HepG2 (cell line): ENCODE results near the gene IPO13. TPM values are rescaled to one million over a fixed set of nuclear protein-coding genes. Genes with fewer than 3 reads are reported as not detected.

Experiments
- ATAC-seq: fragments of 200-7000 bp; cut with Tn5 transposase; 3 replicates; pipeline ENCODE4 v1.9.1; 2020; ENCODE audit warnings: mild to moderate bottlenecking, moderate library complexity
- BruUV-seq: library from RNA; stranded (reverse); fragments of 400-500 nt; replicated peaks from 2 replicates; lab custom pipeline; 2021; lab: Mats Ljungman, UMichigan
- CTCF ChIA-PET: fragments of 300-600 bp; formaldehyde crosslinking; extraction: SDS; loops from one replicate; lab custom pipeline; 2021; ENCODE audit warnings: low total read pairs, inconsistent platforms, low intra/inter-chr PET ratio; lab: Yijun Ruan, JAX
- POLR2A ChIA-PET: fragments of 350-600 bp; sonication (Branson Sonifier 250); formaldehyde crosslinking; loops from one replicate; lab custom pipeline; 2020; ENCODE audit warnings: antibody characterized with exemption, inconsistent platforms; lab: Yijun Ruan, JAX
- DNase-seq: peaks from one replicate; pipeline ENCODE4 v3.0.0-alpha.2; 2015; ENCODE audit warnings: low spot score
- FAIRE-seq: peaks from 3 replicates; lab custom pipeline; 2011; peaks lifted over from hg19 to GRCh38; lab: Jason Lieb, UNC
- H2AFZ ChIP-seq: one replicate; pipeline ENCODE4 v1.6.1; 2011; ENCODE audit warnings: low read length, inconsistent platforms
- H3K27ac ChIP-seq: fragments of 300-600 bp; 3 replicates; pipeline ENCODE4 v1.8.0; 2011; ENCODE audit warnings: mixed run types, mild to moderate bottlenecking, mixed read lengths, low read length, inconsistent platforms; ENCODE audit not compliant: insufficient read depth; ENCODE audit errors: extremely low read length
- H3K27me3 ChIP-seq, 2 experiments: fragments of 200-600 bp in 1 of 2; 2 replicates in 1 of 2; 3 replicates in 1 of 2; pipeline versions ENCODE4 v1.6.0 to v1.8.0; 2011; ENCODE audit warnings: low read length in 2 of 2, mild to moderate bottlenecking in 2 of 2, moderate library complexity in 2 of 2, inconsistent platforms in 1 of 2; ENCODE audit not compliant: insufficient read depth in 2 of 2, control insufficient read depth in 1 of 2
- H3K36me3 ChIP-seq, 2 experiments: fragments of 200-600 bp in 1 of 2; replicated peaks in 1 of 2; 2 replicates in 1 of 2; 3 replicates in 1 of 2; pipeline versions ENCODE4 v1.5.1 to v1.8.0; 2011; ENCODE audit warnings: low read length in 2 of 2, inconsistent platforms in 1 of 2; ENCODE audit not compliant: insufficient read depth in 2 of 2, control insufficient read depth in 1 of 2
- H3K4me1 ChIP-seq: 2 replicates; pipeline ENCODE4 v1.5.1; 2012; ENCODE audit warnings: low read length, inconsistent platforms; ENCODE audit not compliant: insufficient read depth
- H3K4me2 ChIP-seq: 2 replicates; pipeline ENCODE4 v1.6.0; 2011; ENCODE audit warnings: low read depth, low read length, inconsistent platforms
- H3K4me3 ChIP-seq, 3 experiments: fragments of 200-600 bp in 1 of 3; sonication (generic), shearing (Covaris generic) in 1 of 3; replicated peaks in 1 of 3; 2 replicates each; pipeline ENCODE4 v1.5.1; 2011 to 2016; ENCODE audit warnings: low read length in 3 of 3, inconsistent platforms in 2 of 3, low read depth in 2 of 3, mild to moderate bottlenecking in 2 of 3, control low read depth in 1 of 3, mixed read lengths in 1 of 3; ENCODE audit not compliant: insufficient read depth in 1 of 3
- H3K79me2 ChIP-seq: one replicate; pipeline ENCODE4 v1.6.1; 2011; ENCODE audit warnings: low read length, inconsistent platforms; ENCODE audit not compliant: insufficient read depth
- H3K9ac ChIP-seq: 2 replicates; pipeline ENCODE4 v1.6.0; 2011; ENCODE audit warnings: mild to moderate bottlenecking, low read depth, low read length, inconsistent platforms; ENCODE audit not compliant: insufficient read depth
- H3K9me3 ChIP-seq: 2 replicates; pipeline ENCODE4 v1.5.1; 2012; ENCODE audit warnings: mild to moderate bottlenecking, low read length
- H4K20me1 ChIP-seq: 2 replicates; pipeline ENCODE4 v1.6.0; 2011; ENCODE audit warnings: inconsistent platforms, mild to moderate bottlenecking, low read length, moderate library complexity; ENCODE audit not compliant: insufficient read depth
- DNMT1 ChIP-seq: sonication (generic); formaldehyde crosslinking; IDR thresholded peaks from 2 replicates; pipeline ENCODE4 v1.5.1; 2020; ENCODE audit warnings: mild to moderate bottlenecking, missing genetic modification reagents
- MED13 ChIP-seq: sonication (generic); formaldehyde crosslinking; IDR thresholded peaks from 2 replicates; pipeline ENCODE4 v1.5.0; 2020; ENCODE audit warnings: missing genetic modification reagents
- ZFP82 ChIP-seq: sonication (generic); formaldehyde crosslinking; IDR thresholded peaks from 2 replicates; pipeline ENCODE4 v1.5.1; 2020; ENCODE audit warnings: mild to moderate bottlenecking, missing genetic modification reagents, borderline replicate concordance
- ZMAT3 ChIP-seq: sonication (generic); formaldehyde crosslinking; conservative IDR thresholded peaks from 2 replicates; pipeline ENCODE4 v1.7.0; 2021; ENCODE audit warnings: missing genetic modification reagents
- ZNF224 ChIP-seq: sonication (generic); formaldehyde crosslinking; IDR thresholded peaks from 2 replicates; pipeline ENCODE4 v1.5.0; 2020; ENCODE audit warnings: mild to moderate bottlenecking, missing genetic modification reagents
- ZNF564 ChIP-seq: sonication (generic); formaldehyde crosslinking; IDR thresholded peaks from 2 replicates; pipeline ENCODE4 v1.8.1; 2023; ENCODE audit warnings: mild to moderate bottlenecking, missing genetic modification reagents
- ZNF891 ChIP-seq: sonication (generic); formaldehyde crosslinking; IDR thresholded peaks from 2 replicates; pipeline ENCODE4 v1.5.0; 2020; ENCODE audit warnings: mild to moderate bottlenecking, missing genetic modification reagents
- ZSCAN31 ChIP-seq: sonication (generic); formaldehyde crosslinking; IDR thresholded peaks from 2 replicates; pipeline ENCODE4 v1.5.0; 2020; ENCODE audit warnings: low read depth, mild to moderate bottlenecking, missing genetic modification reagents
- WGBS: methylation state at CpG from one replicate; pipeline ENCODE4 v1.1.6; 2017; ENCODE audit warnings: low lambda C conversion rate; 5-methylcytosine and 5-hydroxymethylcytosine counted together
- in situ Hi-C: cut with HindIII; loops from 2 replicates; pipeline ENCODE4 v1.10.0; 2017; ENCODE audit warnings: low pct_unique_long_range_greater_than_20kb; ENCODE audit not compliant: extremely low pct_ligation_motif_present
- intact Hi-C: fragments of 100-400 bp; cut with micrococcal nuclease; formaldehyde crosslinking; loops from one replicate; pipeline ENCODE4 v1.10.0; 2022; ENCODE audit not compliant: unreplicated experiment
- polyA plus RNA-seq, 8 experiments: library from polyadenylated mRNA; depleted of rRNA in 3 of 8; stranded (reverse) in 7 of 8; unstranded in 1 of 8; fragments of >200 nt; fragmentation: Illumina TruSeq in 4 of 8; extraction: Trizol in 4 of 8; gene quantifications; 2 replicates each; pipeline versions ENCODE4 v1.2.1 to v1.2.3, GENCODE V29; 2011 to 2016; ENCODE audit warnings: low read depth in 4 of 8, missing spikeins in 1 of 8, mixed read lengths in 1 of 8; ENCODE audit not compliant: insufficient read depth in 1 of 8
- total RNA-seq, 5 experiments: library from RNA; depleted of rRNA; stranded (reverse); fragments of >200 nt; fragmentation: Illumina TruSeq; extraction: Trizol; gene quantifications; 2 replicates each; pipeline ENCODE4 v1.2.3, GENCODE V29; 2016; ENCODE audit warnings: low read depth in 1 of 5
- TF ChIP-seq, protein P1 (sequence below): sonication (generic); formaldehyde crosslinking; IDR thresholded peaks from 2 replicates; pipeline ENCODE4 v1.8.0; 2022; ENCODE audit warnings: low read depth, missing genetic modification reagents
- TF ChIP-seq, protein P2 (sequence below): sonication (generic); formaldehyde crosslinking; IDR thresholded peaks from 2 replicates; pipeline ENCODE4 v1.9.0; 2021; ENCODE audit warnings: missing genetic modification reagents, mild to moderate bottlenecking, borderline replicate concordance
- TF ChIP-seq, protein P3 (sequence below): sonication (generic); formaldehyde crosslinking; IDR thresholded peaks from 2 replicates; pipeline ENCODE4 v1.4.0; 2020; ENCODE audit warnings: missing genetic modification reagents
- TF ChIP-seq, protein P4 (sequence below): sonication (generic); formaldehyde crosslinking; IDR thresholded peaks from 2 replicates; pipeline ENCODE4 v1.8.0; 2022; ENCODE audit warnings: mild to moderate bottlenecking, missing genetic modification reagents, moderate library complexity
- TF ChIP-seq, protein P5 (sequence below): sonication (generic); formaldehyde crosslinking; IDR thresholded peaks from 2 replicates; pipeline ENCODE4 v1.8.0; 2022; ENCODE audit warnings: missing genetic modification reagents, mild to moderate bottlenecking, borderline replicate concordance

Gene IPO13
- total and polyA plus RNA-seq, 2 of the 13 experiments (the other 11 are each of a cell fraction or from before 2014, with no cell fraction given): 12.9 to 15.6 TPM

DNA sequence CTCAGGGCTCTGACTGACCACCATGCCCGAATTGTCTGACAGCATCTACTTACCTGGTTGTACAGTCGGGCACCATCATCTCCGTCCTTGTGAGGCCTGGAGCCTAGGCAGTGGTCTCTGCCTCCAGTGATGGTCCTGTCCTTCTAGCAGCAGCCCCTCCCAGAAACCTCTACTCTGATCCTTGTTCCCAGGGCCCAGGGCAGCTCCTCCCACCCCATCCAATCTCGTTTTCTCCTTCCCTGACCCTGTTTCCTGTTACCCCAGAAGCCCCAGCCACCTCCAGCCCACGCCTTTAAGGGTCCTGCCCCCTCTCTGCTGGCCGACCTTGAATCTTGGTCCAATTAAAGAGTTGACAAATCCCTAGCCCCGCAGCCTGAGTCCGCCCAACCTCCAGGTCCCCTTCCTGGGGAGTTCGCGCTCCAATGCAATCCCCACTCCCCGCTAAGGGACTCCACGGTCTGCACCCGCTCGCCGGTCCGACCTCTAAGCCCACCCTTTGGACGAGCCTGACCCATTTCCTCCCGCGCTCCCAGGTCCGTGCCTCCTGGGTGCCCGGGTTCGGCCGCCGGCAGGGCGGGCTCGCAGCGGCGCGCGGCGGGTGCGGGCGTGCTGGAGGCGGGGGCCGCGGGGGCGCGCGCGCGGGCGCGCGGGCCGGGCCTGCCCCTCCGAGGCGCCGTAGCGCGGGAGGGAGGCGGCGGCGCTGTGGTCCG is 32.0 kb downstream of the IPO13 start, which contains the start of gene B4GALT2:
TSS of gene B4GALT2 (plus strand) at position 660 of the 710 bp plus-strand sequence. CDS start 1,951 bp downstream, outside the sequence.
- H4K20me1 ChIP-seq: peaks cover 4% of the 10 kb centered on the region; the same call in 1 of the 2 replicates
- whole genome bisulfite sequencing: 0% methylated on average over 8 of the region's 54 CpGs
- H3K27ac ChIP-seq: peak within 1 kb of the TSS; percentile 88
- ATAC-seq (peak; percentile 34), DNase-seq (peak; percentile 50), FAIRE-seq (peak; percentile 87)
- intact Hi-C loops: no loop called here
- H3K36me3 ChIP-seq: peaks cover 9 to 29% of the 10 kb centered on the region in 2 experiments
- in situ Hi-C loops: no loop called here
- H3K4me1 ChIP-seq: peaks cover 76% of the 10 kb centered on the region
- ChIA-PET POLR2A (interaction anchor here (0.7 to 2.4 kb wide), 11 partner anchors 9 to 329 kb away, joined by 3 to 32 read pairs (median 6); partner anchors contain the start of genes DPH2, IPO13, KDM4A and SLC6A9), CTCF (no interaction called here)
- H3K4me3 ChIP-seq: peak within 1 kb of the TSS; percentile 84 to 87 (median 84)
- H3K27me3 ChIP-seq: no peaks in the 10 kb centered on the region
- no peaks in the 10 kb centered on the region for H3K9me3 ChIP-seq
- no peak within 1 kb of the TSS for H2AFZ ChIP-seq
- H3K4me2 ChIP-seq: peak within 1 kb of the TSS; percentile 91
- no TSS peak for BruUV-seq
- peaks cover 55% of the 10 kb centered on the region for H3K79me2 ChIP-seq
- peak within 1 kb of the TSS; percentile 76 for H3K9ac ChIP-seq
- TF ChIP-seq, protein P1, sequence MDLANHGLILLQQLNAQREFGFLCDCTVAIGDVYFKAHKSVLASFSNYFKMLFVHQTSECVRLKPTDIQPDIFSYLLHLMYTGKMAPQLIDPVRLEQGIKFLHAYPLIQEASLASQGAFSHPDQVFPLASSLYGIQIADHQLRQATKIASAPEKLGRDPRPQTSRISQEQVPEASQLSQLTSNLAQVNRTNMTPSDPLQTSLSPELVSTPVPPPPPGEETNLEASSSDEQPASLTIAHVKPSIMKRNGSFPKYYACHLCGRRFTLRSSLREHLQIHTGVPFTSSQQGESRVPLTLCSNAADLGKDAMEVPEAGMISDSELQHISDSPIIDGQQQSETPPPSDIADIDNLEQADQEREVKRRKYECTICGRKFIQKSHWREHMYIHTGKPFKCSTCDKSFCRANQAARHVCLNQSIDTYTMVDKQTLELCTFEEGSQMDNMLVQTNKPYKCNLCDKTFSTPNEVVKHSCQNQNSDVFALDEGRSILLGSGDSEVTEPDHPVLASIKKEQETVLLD: no peak
- TF ChIP-seq ZNF891 (CRISPR knock-in tag): no peak; the same call in 1 of the 2 replicates
- TF ChIP-seq MED13 (CRISPR knock-in tag): peak; percentile 44; the same call in 1 of the 2 replicates
- TF ChIP-seq, protein P2, sequence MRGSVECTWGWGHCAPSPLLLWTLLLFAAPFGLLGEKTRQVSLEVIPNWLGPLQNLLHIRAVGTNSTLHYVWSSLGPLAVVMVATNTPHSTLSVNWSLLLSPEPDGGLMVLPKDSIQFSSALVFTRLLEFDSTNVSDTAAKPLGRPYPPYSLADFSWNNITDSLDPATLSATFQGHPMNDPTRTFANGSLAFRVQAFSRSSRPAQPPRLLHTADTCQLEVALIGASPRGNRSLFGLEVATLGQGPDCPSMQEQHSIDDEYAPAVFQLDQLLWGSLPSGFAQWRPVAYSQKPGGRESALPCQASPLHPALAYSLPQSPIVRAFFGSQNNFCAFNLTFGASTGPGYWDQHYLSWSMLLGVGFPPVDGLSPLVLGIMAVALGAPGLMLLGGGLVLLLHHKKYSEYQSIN (CRISPR knock-in tag): no peak
- TF ChIP-seq, protein P3, sequence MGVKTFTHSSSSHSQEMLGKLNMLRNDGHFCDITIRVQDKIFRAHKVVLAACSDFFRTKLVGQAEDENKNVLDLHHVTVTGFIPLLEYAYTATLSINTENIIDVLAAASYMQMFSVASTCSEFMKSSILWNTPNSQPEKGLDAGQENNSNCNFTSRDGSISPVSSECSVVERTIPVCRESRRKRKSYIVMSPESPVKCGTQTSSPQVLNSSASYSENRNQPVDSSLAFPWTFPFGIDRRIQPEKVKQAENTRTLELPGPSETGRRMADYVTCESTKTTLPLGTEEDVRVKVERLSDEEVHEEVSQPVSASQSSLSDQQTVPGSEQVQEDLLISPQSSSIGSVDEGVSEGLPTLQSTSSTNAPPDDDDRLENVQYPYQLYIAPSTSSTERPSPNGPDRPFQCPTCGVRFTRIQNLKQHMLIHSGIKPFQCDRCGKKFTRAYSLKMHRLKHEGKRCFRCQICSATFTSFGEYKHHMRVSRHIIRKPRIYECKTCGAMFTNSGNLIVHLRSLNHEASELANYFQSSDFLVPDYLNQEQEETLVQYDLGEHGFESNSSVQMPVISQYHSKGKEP (CRISPR knock-in tag): no peak
- TF ChIP-seq ZNF224 (CRISPR knock-in tag): peak; percentile 44; the same call in 1 of the 2 replicates
- no peak for TF ChIP-seq ZNF564
- TF ChIP-seq, protein P4, sequence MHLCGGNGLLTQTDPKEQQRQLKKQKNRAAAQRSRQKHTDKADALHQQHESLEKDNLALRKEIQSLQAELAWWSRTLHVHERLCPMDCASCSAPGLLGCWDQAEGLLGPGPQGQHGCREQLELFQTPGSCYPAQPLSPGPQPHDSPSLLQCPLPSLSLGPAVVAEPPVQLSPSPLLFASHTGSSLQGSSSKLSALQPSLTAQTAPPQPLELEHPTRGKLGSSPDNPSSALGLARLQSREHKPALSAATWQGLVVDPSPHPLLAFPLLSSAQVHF (CRISPR knock-in tag): no peak
- TF ChIP-seq ZMAT3 (CRISPR knock-in tag): no peak
- TF ChIP-seq ZSCAN31 (CRISPR knock-in tag): no peak
- TF ChIP-seq, protein P5, sequence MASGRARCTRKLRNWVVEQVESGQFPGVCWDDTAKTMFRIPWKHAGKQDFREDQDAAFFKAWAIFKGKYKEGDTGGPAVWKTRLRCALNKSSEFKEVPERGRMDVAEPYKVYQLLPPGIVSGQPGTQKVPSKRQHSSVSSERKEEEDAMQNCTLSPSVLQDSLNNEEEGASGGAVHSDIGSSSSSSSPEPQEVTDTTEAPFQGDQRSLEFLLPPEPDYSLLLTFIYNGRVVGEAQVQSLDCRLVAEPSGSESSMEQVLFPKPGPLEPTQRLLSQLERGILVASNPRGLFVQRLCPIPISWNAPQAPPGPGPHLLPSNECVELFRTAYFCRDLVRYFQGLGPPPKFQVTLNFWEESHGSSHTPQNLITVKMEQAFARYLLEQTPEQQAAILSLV (CRISPR knock-in tag): 0 out of 2 replicates have a peak, but pooled peaks have one; percentile 83
- TF ChIP-seq DNMT1 (CRISPR knock-in tag): 0 out of 2 replicates have a peak, but pooled peaks have one; percentile 26
- TF ChIP-seq ZFP82: peak; percentile 61; the same call in 1 of the 2 replicates
